ENCODE measurements around the gene FOXP3. TPM values are rescaled to one million over a fixed set of nuclear protein-coding genes. Genes with fewer than 3 reads are reported as not detected.

FOXP3 gene
- total and polyA plus RNA-seq, 2 donors (not counting 3 experiments of a cell fraction or from before 2014, with no cell fraction given): 0.06 TPM; not detected in 1

- ChIA-PET CTCF (interaction anchor here (0.9 kb wide), 1 partner anchor 40 kb away, joined by 4 read pairs; no protein-coding TSS in a partner anchor), POLR2A (no interaction called here)
- Histone ChIP-seq H3K4me3 (replicated peaks in 1 of 3; ENCODE audit: insufficient read depth in 1 of 3, low read depth in 1 of 3, low read length in 3 of 3) (no peak within 1 kb of the TSS), H3K4me2 (ENCODE audit: insufficient read depth, low read length) (no peak within 1 kb of the TSS), H4K20me1 (replicated peaks; ENCODE audit: control insufficient read depth, extremely low read depth, insufficient read depth, low read length) (no peaks in the 10 kb centered on the region), H2AFZ (ENCODE audit: low read depth, low read length) (peak within 1 kb of the TSS; percentile 59), H3K27ac (ENCODE audit: insufficient read depth, low read depth, low read length) (no peak within 1 kb of the TSS), H3K36me3 (ENCODE audit: control insufficient read depth in 2 of 2, extremely low read depth in 1 of 2, insufficient read depth in 2 of 2, low read length in 2 of 2) (no peaks in the 10 kb centered on the region), H3K9me1 (replicated peaks; ENCODE audit: control insufficient read depth, extremely low read depth, insufficient read depth, low read length) (no peaks in the 10 kb centered on the region), H3K4me1 (ENCODE audit: control insufficient read depth, extremely low read depth, insufficient read depth, low read length) (peaks cover 2% of the 10 kb centered on the region), H3K79me2 (ENCODE audit: control insufficient read depth, insufficient read depth, low read length) (no peaks in the 10 kb centered on the region), H3K27me3 (ENCODE audit: control insufficient read depth in 2 of 2, insufficient read depth in 2 of 2, low read length in 2 of 2) (no peaks in the 10 kb centered on the region), H3K9me3 (replicated peaks; ENCODE audit: control insufficient read depth, insufficient read depth, low read length) (no peaks in the 10 kb centered on the region), H3K9ac (replicated peaks; ENCODE audit: extremely low read depth, insufficient read depth, low read length) (no peak within 1 kb of the TSS)
- DNase-seq (ENCODE audit: low read depth, low spot score): no peak
- intact Hi-C loops (cut with micrococcal nuclease): no loop called here
- no TSS peak for BruUV-seq (replicated peaks)
- dilution Hi-C loops (cut with MboI; ENCODE audit: extremely low pct_ligation_motif_present, low sequenced_read_pairs): no loop called here
- TF ChIP-seq MAX (IDR thresholded peaks at IDR 0.05; ENCODE audit: insufficient read depth, insufficient read length) (no peak), GATA2 (IDR thresholded peaks at IDR 0.05; ENCODE audit: insufficient read depth, insufficient read length, low read depth, low read length) (no peak), CTCF (IDR thresholded peaks at IDR 0.05; ENCODE audit: extremely low read depth in 1 of 2, insufficient read depth in 1 of 2, low read depth in 1 of 2, low read length in 2 of 2) (no peak), MYC (IDR thresholded peaks at IDR 0.05; ENCODE audit: low read depth, low read length) (no peak), JUN (IDR thresholded peaks at IDR 0.05; ENCODE audit: borderline replicate concordance, insufficient read depth, insufficient read length, low read depth) (no peak), POLR2A (IDR thresholded peaks at IDR 0.05; ENCODE audit: low read depth, low read length) (no peak), EZH2 (IDR thresholded peaks at IDR 0.05; ENCODE audit: borderline replicate concordance, low read depth, low read length, severe bottlenecking) (no peak), POLR2AphosphoS5 (IDR thresholded peaks at IDR 0.05; ENCODE audit: insufficient read depth, low read depth, low read length) (no peak)
- no peak for FAIRE-seq
Measured at GRCh38 chrX:49233176-49233575, 31.3 kb downstream of the FOXP3 start, which contains the start of gene CACNA1F. TSS of gene CACNA1F (minus strand) at chrX:49233340. CDS start at chrX:49233309, 31 bp downstream.

All from endothelial cell of umbilical vein (primary cell).